DOHH2 (cell line): ENCODE results near the gene CENPT.
A peak's percentile ranks its signal among the peaks of the same experiment; 100 is the strongest.

Source experiments
- H3F3A ChIP-seq: fragments of 200-600 bp; sonication (generic), shearing (Covaris generic); 2 replicates; pipeline ENCODE4 v1.6.0; 2016; ENCODE audit warnings: antibody characterized with exemption, mild to moderate bottlenecking; ENCODE audit not compliant: control insufficient read depth, insufficient read depth
- H3K27ac ChIP-seq: fragments of 200-600 bp; sonication (generic); 2 replicates; pipeline ENCODE4 v1.5.1; 2014; ENCODE audit warnings: low read depth, mild to moderate bottlenecking, low read length, moderate library complexity
- H3K27me3 ChIP-seq: fragments of 200-600 bp; sonication (generic); 2 replicates; pipeline ENCODE4 v1.6.1; 2014; ENCODE audit warnings: mild to moderate bottlenecking, low read length, mixed read lengths; ENCODE audit not compliant: control insufficient read depth
- H3K36me3 ChIP-seq: fragments of 200-600 bp; sonication (generic); 2 replicates; pipeline ENCODE4 v1.6.1; 2014; ENCODE audit warnings: mild to moderate bottlenecking, low read length, moderate library complexity, mixed read lengths; ENCODE audit not compliant: control insufficient read depth
- H3K4me1 ChIP-seq: fragments of 200-600 bp; sonication (generic); 2 replicates; pipeline ENCODE4 v1.6.1; 2014; ENCODE audit warnings: mild to moderate bottlenecking, low read length, mixed read lengths; ENCODE audit not compliant: control insufficient read depth
- H3K4me2 ChIP-seq: fragments of 200-600 bp; sonication (generic); 2 replicates; pipeline ENCODE4 v1.6.0; 2014; ENCODE audit warnings: mild to moderate bottlenecking, low read length, moderate library complexity
- H3K4me3 ChIP-seq: fragments of 200-600 bp; sonication (generic); 2 replicates; pipeline ENCODE4 v1.5.1; 2014; ENCODE audit warnings: mild to moderate bottlenecking, low read length, mixed read lengths
- H3K79me2 ChIP-seq: fragments of 200-600 bp; sonication (generic); 2 replicates; pipeline ENCODE4 v1.6.1; 2014; ENCODE audit warnings: mild to moderate bottlenecking, low read length, mixed read lengths; ENCODE audit not compliant: control insufficient read depth
- H3K9me2 ChIP-seq: fragments of 200-600 bp; sonication (generic); replicated peaks from 2 replicates; pipeline ENCODE4 v1.6.1; 2014; ENCODE audit warnings: mild to moderate bottlenecking, low read length, mixed read lengths; ENCODE audit not compliant: control insufficient read depth
- H3K9me3 ChIP-seq: fragments of 200-600 bp; sonication (generic); 2 replicates; pipeline ENCODE4 v1.6.1; 2014; ENCODE audit warnings: antibody characterized with exemption, low read length, mixed read lengths; ENCODE audit not compliant: control insufficient read depth, insufficient read depth
- H4K20me1 ChIP-seq: fragments of 200-600 bp; sonication (generic); 2 replicates; pipeline ENCODE4 v1.6.0; 2014; ENCODE audit warnings: low read depth, mild to moderate bottlenecking, antibody characterized with exemption, low read length, moderate library complexity; ENCODE audit not compliant: control insufficient read depth, insufficient read depth
- EZH2phosphoT487 ChIP-seq: fragments of 200-600 bp; sonication (generic); IDR thresholded peaks from 2 replicates; pipeline ENCODE4 v1.6.1; 2017; ENCODE audit warnings: borderline replicate concordance, mild to moderate bottlenecking, antibody characterized with exemption, low read length, moderate library complexity, mixed read lengths
- TF ChIP-seq, protein P1 (sequence below): fragments of 200-600 bp; sonication (generic); IDR thresholded peaks from one replicate; pipeline ENCODE4 v1.5.1; 2014; ENCODE audit warnings: antibody characterized with exemption, mild to moderate bottlenecking, low read depth, low read length; ENCODE audit not compliant: poor library complexity, severe bottlenecking

CENPT gene

DNA sequence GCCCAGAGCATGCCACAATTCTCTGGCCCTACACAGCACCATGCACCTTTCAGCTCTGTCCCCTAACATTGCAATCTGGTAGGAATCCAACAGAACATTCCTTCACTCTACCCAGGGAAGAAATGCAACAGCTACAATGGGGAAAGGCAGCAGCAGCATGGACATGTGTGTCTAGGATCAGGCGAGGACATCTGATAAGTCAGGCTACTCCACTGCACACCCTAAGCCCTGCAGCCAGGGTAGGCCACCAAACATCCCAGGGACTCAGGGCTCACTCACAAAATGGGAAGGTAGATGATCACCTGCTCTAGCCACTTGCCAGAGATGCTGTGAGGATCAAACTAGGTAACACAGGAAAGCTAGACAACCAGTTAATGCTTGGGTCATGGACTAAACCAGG lies 46.3 kb downstream of the CENPT start:
- 0 out of 2 replicates have a peak overlapping the region, but pooled peaks have one; percentile 15 for H3K27ac ChIP-seq
- no peak overlapping the region for H3K4me3 ChIP-seq
- no peaks in the 10 kb centered on the region for H3K9me2 ChIP-seq
- TF ChIP-seq, protein P1, sequence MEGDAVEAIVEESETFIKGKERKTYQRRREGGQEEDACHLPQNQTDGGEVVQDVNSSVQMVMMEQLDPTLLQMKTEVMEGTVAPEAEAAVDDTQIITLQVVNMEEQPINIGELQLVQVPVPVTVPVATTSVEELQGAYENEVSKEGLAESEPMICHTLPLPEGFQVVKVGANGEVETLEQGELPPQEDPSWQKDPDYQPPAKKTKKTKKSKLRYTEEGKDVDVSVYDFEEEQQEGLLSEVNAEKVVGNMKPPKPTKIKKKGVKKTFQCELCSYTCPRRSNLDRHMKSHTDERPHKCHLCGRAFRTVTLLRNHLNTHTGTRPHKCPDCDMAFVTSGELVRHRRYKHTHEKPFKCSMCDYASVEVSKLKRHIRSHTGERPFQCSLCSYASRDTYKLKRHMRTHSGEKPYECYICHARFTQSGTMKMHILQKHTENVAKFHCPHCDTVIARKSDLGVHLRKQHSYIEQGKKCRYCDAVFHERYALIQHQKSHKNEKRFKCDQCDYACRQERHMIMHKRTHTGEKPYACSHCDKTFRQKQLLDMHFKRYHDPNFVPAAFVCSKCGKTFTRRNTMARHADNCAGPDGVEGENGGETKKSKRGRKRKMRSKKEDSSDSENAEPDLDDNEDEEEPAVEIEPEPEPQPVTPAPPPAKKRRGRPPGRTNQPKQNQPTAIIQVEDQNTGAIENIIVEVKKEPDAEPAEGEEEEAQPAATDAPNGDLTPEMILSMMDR = no peak
- TF ChIP-seq EZH2phosphoT487 = no peak
- H3K79me2 ChIP-seq = peaks cover 69% of the 10 kb centered on the region
- H3K36me3 ChIP-seq = peaks cover 41% of the 10 kb centered on the region
- H4K20me1 ChIP-seq = no peaks in the 10 kb centered on the region
- no peaks in the 10 kb centered on the region for H3K27me3 ChIP-seq
- H3K4me1 ChIP-seq = peaks cover 38% of the 10 kb centered on the region
- H3F3A ChIP-seq = 0 out of 2 replicates have a peak, but pooled peaks cover 3% of the 10 kb centered on the region
- H3K4me2 ChIP-seq = peak overlapping the region; percentile 20
- H3K9me3 ChIP-seq = no peaks in the 10 kb centered on the region

DNA sequence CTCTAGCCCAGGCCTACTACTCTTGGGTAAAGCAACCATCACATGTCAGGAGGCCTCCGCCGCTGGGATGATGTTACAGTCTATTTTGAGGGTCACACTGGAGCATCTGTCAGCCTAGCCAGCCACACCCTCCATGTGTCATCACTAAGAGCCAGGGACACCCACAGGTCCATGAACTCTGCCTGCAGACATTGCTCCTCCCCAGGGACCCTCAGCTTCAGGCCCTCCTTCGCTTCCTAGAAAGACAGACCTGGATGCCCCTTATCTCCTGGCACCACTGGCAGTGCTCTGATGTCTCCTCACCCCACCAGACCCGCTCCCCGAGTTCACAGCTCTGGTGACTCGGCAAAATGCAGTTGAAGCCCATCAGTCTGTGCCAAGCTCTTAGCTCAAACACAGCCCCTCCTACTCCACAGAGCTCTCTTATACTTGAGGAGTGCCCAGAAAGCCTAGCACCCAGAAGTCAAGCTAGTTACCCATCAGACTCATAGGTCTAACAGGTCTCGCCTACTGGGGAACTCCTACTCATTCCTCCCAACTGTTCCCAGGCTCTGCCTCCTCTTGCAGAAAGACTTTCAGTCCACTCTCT lies 47.1 kb downstream of the CENPT start:
- H3K79me2 ChIP-seq = peaks cover 60% of the 10 kb centered on the region
- H4K20me1 ChIP-seq = no peaks in the 10 kb centered on the region
- no peaks in the 10 kb centered on the region for H3K27me3 ChIP-seq
- 0 out of 2 replicates have a peak, but pooled peaks cover 3% of the 10 kb centered on the region for H3F3A ChIP-seq
- peaks cover 34% of the 10 kb centered on the region for H3K4me1 ChIP-seq
- no peak overlapping the region for H3K4me2 ChIP-seq
- TF ChIP-seq, protein P1 = no peak
- TF ChIP-seq EZH2phosphoT487 = no peak
- no peaks in the 10 kb centered on the region for H3K9me3 ChIP-seq
- H3K9me2 ChIP-seq = no peaks in the 10 kb centered on the region
- no peak overlapping the region for H3K4me3 ChIP-seq
- H3K27ac ChIP-seq = no peak overlapping the region
- peaks cover 38% of the 10 kb centered on the region for H3K36me3 ChIP-seq

DNA sequence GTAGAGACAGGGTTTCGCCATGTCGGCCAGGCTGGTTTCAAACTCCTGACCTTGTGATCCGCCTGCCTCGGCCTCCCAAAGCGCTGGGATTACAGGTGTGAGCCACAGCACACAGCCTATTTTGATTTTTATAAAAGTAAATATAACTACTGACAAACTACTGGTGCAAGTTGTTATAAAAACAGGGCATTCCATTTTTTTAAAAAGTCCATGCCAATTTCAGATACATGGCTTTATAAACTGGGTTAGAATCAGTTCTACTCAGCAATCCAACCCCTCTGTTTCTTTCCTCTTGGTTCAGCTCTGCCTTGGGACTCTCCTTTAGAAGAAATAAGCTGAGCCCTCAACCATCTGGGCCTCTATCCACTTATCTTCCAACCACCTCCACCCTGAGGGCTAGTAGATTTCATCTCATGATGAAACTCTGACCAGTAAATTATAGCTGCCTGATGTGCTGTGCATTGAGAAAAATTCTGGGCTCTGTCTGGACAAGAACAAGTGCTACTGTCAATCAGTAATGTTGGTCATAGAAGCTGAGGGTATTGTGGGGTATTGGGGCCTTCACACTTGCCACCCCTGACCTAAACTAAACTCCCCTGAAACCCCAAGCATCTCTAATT lies 51.3 kb downstream of the CENPT start:
- Histone ChIP-seq H3K36me3 (peaks cover 16% of the 10 kb centered on the region), H3F3A (no peaks in the 10 kb centered on the region), H3K79me2 (peaks cover 37% of the 10 kb centered on the region), H3K4me2 (no peak overlapping the region), H3K9me2 (no peaks in the 10 kb centered on the region), H3K27ac (no peak overlapping the region), H3K4me1 (peaks cover 2% of the 10 kb centered on the region), H3K4me3 (no peak overlapping the region), H3K27me3 (no peaks in the 10 kb centered on the region), H4K20me1 (no peaks in the 10 kb centered on the region), H3K9me3 (no peaks in the 10 kb centered on the region)
- no peak for TF ChIP-seq EZH2phosphoT487
- TF ChIP-seq, protein P1 = no peak
